22Rv1 (cell line): ENCODE results near the gene PREX1.

ENCODE experiments used
- CTCF ChIP-seq: fragments of 450-650 bp; IDR thresholded peaks from 2 replicates; pipeline ENCODE4 v1.5.1; 2017; ENCODE audit warnings: mild to moderate bottlenecking
- ZFX ChIP-seq: fragments of 450-650 bp; IDR thresholded peaks from 2 replicates; pipeline ENCODE4 v1.6.1; 2017; ENCODE audit warnings: antibody characterized with exemption, borderline replicate concordance

DNA sequence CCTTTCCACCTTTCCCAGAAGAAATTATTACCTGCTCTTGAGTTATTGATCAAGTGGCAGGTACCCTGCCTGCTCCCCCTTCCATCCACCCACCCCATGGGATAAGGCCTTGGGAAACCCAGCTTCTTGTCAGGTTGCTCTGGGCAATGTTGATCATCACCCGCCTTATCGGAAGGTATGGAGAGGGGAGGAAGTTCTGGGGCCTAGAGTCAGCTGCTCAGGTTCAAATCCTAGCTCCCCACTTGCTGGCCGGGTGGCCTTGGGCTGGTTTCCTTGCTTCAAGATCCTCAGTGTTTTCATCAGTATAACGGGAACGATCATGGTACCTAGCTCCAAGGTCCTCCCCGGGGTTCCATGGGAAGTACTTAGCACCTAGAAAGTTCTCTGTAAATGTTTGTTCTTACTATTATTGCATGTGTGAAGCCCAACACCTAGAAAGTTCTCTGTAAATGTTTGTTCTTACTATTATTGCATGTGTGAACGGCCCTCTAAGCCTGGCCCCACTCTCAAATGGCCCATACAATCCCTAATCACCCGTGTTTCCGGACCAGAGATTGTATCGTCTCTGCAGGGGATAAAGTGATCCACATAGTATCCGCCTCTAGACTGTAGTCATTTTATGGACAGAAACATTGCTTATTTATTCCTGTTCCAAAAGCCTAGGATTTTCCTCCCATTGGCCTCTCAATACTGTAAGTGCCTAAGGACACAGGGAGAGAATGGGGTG lies 1.1 kb upstream of the PREX1 start:
- no peak for TF ChIP-seq CTCF
- TF ChIP-seq ZFX, result no peak
